GM19193 (cell line): ENCODE data around the gene TOMM40.

Experiments
- POLR2A ChIP-seq: IDR thresholded peaks from 4 replicates; pipeline ENCODE4 v1.6.1; 2011; ENCODE audit not compliant: insufficient read depth, insufficient read length; ENCODE audit errors: extremely low read depth

The TOMM40 gene

DNA sequence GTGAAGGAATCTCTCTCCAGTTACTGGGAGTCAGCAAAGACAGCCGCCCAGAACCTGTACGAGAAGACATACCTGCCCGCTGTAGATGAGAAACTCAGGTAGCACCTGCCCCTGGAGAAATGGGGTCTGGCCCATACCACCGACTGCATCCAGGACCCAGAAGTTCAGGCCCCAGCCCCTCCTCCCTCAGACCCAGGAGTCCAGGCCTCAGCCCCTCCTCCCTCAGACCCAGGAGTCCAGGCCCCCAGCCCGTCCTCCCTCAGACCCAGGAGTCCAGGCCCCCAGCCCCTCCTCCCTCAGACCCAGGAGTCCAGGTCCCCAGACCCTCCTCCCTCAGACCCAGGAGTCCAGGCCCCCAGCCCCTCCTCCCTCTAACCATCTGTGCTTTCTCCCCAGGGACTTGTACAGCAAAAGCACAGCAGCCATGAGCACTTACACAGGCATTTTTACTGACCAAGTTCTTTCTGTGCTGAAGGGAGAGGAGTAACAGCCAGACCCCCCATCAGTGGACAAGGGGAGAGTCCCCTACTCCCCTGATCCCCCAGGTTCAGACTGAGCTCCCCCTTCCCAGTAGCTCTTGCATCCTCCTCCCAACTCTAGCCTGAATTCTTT is 57.8 kb downstream of the TOMM40 start:
- no peak for TF ChIP-seq POLR2A

GRCh38 chr19:44949550-44949949 is 58.5 kb downstream of the TOMM40 start:
- TF ChIP-seq POLR2A = no peak

GRCh38 chr19:44951179-44952159 is 60.4 kb downstream of the TOMM40 start:
- no peak for TF ChIP-seq POLR2A
